ENCODE results near the gene TEX44.

GRCh38 chr2:231575612-231576256 is 16.9 kb upstream of the TEX44 start:
- TF ChIP-seq CTCF (IDR thresholded peaks at IDR 0.05) (no peak), POLR2A (IDR thresholded peaks at IDR 0.05) (no peak)
